Stimulated activated CD4-positive, alpha-beta T cell treated with anti-CD3 and anti-CD28 coated beads, Interleukin-4, amount 100 ng/mL, for 1 hour (primary cell): ENCODE data around the gene PKNOX2.

Experiments used
- DNase-seq: peaks from one replicate; pipeline ENCODE4 v3.0.0-alpha.2; 2020

Gene PKNOX2

DNA sequence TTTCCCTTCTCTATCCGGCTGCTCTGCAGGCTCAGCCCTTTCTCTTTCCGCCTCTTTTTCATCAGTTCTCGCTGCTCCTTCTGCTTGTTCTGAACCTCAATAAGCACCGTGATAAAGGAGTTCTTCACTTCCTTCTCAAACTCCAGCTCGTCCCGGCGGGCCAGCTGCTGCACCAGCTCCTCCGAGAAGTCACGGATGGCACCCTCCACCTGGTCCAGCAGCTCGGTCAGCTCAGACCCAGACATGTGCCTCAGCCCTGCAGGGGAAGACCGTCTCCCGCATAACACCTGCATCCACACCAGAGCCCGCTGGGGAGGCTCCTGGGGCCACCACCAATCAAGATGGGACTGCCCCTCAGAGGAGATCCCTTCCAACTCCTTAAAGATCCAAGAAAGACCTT, 291.3 kb downstream of the PKNOX2 start:
- no peak for DNase-seq

DNA sequence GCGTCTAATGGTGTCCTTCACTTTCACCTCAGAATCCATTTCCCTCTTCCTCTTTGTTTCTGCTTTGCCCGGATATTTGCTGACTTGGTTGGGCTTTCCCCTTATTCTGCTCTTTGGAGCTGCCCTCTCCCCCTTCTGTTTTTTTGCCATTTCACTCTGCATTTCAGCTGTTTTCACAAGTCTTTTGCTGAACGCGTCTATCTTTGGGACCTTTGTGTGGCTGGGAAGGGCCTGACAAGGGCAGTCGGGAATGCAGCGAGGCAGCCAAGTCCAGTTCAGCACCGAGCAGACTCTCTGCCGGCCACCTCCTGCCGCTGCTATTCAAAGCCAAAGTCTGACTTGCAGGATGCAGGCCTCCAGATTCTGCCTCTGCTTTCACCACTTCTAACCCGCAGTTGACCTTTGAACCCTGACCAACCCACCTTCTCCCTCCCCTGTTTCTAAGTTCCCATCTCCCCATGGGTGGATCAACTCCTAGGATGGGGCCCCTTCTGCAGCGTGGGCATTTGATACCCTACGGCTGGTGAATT, 293.3 kb downstream of the PKNOX2 start:
- no peak for DNase-seq

DNA sequence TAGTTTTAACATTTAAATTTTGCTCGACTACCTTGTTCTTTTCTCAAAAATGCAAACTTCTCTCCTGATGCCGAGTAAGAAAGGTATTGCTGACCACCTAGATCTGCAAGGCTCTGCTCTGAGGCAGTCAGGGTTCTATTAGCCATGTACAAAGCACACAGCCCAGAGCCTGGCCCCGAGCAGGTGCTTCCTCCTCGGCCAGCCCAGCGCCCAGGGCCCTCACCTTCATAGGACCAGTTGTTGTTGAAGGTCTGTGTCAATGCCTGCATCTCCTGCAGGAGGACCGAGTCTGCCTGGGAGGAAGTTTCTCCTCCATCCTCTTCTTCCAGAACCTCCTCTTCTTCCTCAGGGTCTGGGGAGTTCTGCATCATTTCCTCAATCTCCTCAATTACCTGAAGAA, 295.7 kb downstream of the PKNOX2 start:
- DNase-seq = no peak

DNA sequence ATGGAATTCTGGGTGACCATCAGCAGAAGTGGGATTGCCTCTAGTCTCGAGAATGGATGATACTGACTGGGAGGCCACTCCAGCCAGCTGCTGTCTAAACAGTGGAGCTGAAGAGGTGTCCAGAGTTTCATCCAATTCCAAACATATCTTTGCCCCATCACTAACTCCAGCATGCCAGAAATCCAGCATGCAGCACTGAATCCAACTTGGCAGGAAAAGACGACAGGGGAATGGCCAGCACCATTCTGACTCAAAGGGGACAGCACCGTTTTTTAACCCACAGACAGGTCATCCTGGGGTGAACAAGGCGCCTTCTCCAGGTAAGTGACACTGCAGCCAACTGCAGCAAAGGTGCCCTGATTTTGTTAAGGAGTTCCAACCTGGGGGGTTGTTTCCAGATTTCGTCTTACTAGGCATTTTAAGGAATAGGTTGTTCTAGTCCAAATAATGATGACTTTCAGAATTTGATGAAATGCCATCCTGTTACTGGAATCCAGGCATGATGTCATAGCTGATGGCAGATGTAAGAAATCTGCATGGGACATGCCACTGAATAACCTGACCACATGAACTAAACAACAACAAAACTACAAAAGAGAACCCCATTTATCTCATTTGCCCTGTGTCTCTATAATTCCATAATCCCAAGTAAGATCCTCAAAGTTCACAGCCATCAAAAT, 299.2 kb downstream of the PKNOX2 start:
- DNase-seq = no peak

DNA sequence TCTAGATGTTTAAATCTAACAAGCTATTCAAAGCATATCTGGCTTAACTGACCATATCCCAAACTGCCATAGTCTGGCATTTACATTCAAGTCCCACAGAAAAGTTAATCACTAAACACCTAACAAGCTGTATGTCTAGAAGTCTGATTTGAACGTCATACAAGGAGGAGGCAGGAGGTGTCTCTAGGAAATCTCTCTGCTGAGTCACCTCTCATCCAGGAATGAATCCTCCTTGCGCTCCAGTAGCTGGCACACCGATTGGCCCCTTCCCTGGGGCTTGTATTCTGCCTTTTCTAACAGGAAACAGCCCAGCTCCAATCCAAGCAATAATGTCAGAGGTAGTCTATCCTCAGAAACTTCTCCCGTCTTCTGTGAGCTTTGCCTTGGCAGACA, 299.7 kb downstream of the PKNOX2 start:
- DNase-seq = no peak

DNA sequence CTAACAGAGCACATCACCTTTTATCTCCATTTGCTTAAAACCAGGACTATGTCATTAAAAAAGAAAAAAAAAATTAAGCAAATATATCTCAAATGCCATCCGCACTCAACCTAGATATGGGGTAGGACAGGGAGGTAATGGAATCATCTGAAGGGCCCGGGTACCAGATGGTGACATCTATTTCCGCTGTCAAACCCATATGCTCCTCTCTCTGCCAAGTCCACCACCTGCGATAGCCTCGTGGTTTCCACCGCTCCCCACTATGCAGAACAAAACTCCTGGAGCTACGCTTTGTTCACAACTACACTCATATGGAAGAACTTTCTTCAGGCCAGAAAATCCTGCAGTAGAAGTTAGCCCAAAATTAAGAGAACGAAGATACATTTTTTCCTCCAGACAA, 300.1 kb downstream of the PKNOX2 start:
- DNase-seq = no peak

DNA sequence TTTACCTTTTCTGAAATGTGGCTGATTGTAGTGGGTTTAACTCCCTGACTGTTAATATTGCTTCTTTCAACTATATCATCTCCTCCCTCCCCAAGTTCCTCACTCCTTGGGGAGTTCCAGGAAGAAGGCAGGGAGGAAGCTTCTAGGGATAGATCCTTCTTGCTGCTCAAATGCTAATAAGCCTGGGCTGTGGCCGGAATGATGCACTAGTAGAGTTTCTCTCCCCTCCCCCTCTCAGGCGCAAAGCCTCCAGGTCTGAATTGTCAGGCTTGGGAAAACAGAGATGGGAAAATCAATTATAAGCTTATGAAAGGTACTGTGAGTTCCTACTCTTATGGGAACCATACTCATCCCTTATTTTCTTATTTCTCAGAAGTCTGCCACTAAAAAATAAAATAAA, 300.7 kb downstream of the PKNOX2 start:
- no peak for DNase-seq

DNA sequence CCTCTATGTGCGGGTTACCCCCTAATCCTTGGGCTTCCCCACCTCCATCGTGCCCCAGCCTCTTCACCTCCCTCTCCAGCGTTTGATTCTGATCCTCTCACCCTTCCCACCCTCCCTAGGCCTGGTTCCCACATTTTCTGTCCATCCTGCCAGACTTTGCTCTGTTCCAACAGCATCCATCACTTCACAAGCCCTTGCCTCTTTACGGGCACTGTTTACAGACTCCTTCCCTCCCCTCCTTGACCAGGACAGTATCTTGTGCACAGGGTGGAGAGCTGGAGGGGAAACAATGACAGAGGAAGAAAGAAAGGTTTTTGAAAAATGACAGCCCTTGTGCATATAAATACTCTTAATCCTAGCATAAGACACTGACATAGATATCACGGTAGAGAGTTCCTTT, 301.1 kb downstream of the PKNOX2 start:
- no peak for DNase-seq

DNA sequence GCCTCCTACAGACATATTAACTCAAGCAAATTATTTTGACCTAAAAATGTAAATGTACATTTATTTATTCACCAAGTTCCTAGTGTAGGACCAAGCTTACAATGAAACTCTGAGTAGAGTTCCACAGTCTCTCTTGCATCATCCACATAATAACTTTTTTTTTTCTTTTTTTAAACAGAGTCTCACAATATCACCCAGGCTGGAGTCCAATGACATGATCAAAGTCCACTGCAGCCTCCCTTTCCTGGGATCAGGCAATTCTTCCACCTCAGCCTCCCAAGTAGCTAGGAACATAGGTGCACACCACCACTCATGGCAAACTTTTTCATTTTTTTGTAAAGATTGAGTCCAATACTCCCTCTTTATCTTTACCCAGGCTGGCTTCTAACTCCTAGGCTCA, 303.5 kb downstream of the PKNOX2 start:
- no peak for DNase-seq

DNA sequence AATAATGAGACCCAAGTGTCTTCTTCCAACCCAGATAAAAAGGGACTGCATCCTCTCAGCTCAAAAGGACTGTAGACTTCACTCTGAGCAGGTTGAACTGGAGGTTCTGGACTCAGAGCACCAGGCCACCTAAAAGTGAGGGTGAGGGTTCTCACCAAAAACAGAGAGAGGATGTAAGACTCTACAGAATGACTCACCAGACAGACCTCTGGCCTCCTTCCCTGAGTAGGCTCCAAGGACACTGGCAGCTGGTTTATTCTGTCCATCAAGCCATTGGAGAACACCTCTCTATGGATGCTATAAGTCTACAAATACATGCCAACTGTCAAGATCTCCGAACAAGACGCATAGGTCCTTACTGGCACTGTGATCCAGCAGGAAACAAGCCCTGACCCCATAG, 304.3 kb downstream of the PKNOX2 start:
- no peak for DNase-seq

DNA sequence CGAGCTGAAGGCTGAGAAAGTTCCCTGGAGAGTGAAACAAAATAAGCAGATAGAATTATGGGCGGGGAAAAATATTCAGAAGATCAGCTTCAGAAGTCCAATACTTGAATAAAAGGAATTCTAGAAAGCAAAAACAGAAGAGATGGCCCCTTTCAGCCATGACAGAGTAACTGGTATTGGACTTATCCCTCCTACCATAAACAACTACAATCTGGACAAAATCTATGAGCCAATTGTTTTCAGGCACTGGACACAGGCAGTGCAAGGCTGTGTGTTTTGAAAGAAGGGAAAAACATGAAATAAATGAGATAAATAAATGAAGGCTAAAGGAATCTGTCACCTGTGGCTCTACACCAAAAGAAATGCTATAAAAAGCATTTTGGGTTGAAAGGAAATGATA, 305.8 kb downstream of the PKNOX2 start:
- DNase-seq = no peak

DNA sequence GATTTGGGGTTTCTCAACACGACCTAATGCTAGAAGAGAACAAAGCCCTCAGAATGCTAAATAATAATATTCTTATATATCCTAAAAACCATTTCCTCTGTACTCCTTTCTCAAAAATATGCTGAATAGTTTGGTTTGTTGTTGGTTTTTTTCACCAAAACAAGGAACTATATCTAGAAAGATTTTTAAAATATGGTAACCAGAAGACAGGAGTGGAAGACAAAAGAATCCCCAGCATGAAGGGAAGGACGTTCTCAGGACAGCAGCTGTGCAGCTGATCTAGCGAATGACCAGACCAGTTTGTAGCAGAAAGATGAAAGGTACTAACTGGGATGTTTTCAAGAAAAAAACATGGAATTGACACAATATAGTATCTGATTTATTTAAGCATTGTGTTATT, 312.2 kb downstream of the PKNOX2 start:
- no peak for DNase-seq

DNA sequence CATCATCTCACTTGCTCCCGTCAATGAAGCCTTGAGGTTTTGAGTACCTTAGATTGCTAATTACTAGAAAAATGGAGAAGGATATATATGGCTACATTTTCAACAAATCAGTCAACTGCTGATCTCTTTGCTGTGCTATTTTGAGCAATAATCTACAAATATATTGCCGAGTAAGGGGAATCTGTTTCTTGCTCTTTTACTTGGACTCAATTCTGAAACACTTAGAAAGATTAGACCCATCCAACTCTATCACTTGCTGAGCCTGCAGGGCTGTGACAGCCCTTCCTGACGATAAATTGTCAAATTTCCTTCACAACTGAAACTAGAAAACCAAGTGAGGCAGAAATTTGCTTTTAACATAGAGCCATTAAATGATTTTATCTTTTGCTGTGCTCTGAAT, 314.6 kb downstream of the PKNOX2 start:
- no peak for DNase-seq

DNA sequence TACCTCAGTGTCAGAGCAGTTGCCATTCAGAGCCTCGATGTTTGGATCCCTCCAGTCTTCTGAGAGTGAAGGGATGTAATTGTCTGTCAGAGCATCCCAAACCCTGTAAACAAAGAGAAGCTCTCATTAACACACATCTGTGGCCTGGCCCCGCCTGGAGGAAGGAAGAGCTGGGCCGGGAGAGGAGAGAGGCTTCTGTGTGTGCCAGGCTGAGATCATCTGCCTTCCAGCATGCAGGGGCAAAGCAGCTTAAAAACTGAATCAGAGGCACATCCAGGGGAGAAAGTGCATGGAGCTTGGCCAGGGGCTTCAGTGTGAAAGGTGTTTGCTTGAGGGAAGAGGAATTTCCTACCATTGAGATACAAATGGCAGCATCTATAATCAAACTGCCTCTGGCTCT, 317.0 kb downstream of the PKNOX2 start:
- DNase-seq = no peak
